ENCODE data around the gene USP21.
A peak's percentile ranks its signal among the peaks of the same experiment; 100 is the strongest.

USP21 gene

GRCh38 chr1:161140755-161141400 is 18.4 kb upstream of the USP21 start:
- TF ChIP-seq CTCF (IDR thresholded peaks at IDR 0.05; ENCODE audit: low read depth, low read length) = no peak
- Histone ChIP-seq H3K4me3 (ENCODE audit: low read depth, low read length) (no peak overlapping the region), H3K27me3 (no peaks in the 10 kb centered on the region), H3K4me1 (no peaks in the 10 kb centered on the region), H3K36me3 (no peaks in the 10 kb centered on the region), H3K9me3 (no peaks in the 10 kb centered on the region)
- DNase-seq = no peak

GRCh38 chr1:161145832-161146231 is 13.5 kb upstream of the USP21 start:
- no peak for TF ChIP-seq CTCF (IDR thresholded peaks at IDR 0.05; ENCODE audit: low read depth, low read length)
- no peak for DNase-seq
- no peaks in the 10 kb centered on the region for H3K27me3 ChIP-seq

GRCh38 chr1:161153176-161153575 is 6.1 kb upstream of the USP21 start:
- H3K4me3 ChIP-seq (ENCODE audit: low read depth, low read length) = peak overlapping the region; percentile 82
- H3K4me1 ChIP-seq = no peaks in the 10 kb centered on the region
- DNase-seq = no peak
- H3K36me3 ChIP-seq = no peaks in the 10 kb centered on the region
- no peak for TF ChIP-seq CTCF (IDR thresholded peaks at IDR 0.05; ENCODE audit: low read depth, low read length)
- H3K9me3 ChIP-seq = no peaks in the 10 kb centered on the region
- H3K27me3 ChIP-seq = no peaks in the 10 kb centered on the region

More at GRCh38 chr1:161145832-161146231, 13.5 kb upstream of the USP21 start:
- Histone ChIP-seq H3K9me3 (no peaks in the 10 kb centered on the region), H3K36me3 (no peaks in the 10 kb centered on the region), H3K4me3 (ENCODE audit: low read depth, low read length) (no peak overlapping the region), H3K4me1 (no peaks in the 10 kb centered on the region)

GRCh38 chr1:161153682-161154337 is 5.5 kb upstream of the USP21 start, which contains the start of gene UFC1:
UFC1 (plus strand) TSS chr1:161153978; CDS start chr1:161153998, 20 bp downstream.
- no peak for TF ChIP-seq CTCF (IDR thresholded peaks at IDR 0.05; ENCODE audit: low read depth, low read length)
- no peaks in the 10 kb centered on the region for H3K9me3 ChIP-seq

GRCh38 chr1:161157867-161158266 is 1.4 kb upstream of the USP21 start:
- H3K36me3 ChIP-seq = no peaks in the 10 kb centered on the region; the same call in 1 of the 2 replicates
- H3K4me1 ChIP-seq = no peaks in the 10 kb centered on the region; the same call in 1 of the 2 replicates
- no peak for TF ChIP-seq CTCF (IDR thresholded peaks at IDR 0.05; ENCODE audit: low read depth, low read length)
- H3K9me3 ChIP-seq = no peaks in the 10 kb centered on the region
- no peak overlapping the region for H3K4me3 ChIP-seq (ENCODE audit: low read depth, low read length)
- DNase-seq = no peak
- H3K27me3 ChIP-seq = no peaks in the 10 kb centered on the region

More at GRCh38 chr1:161153682-161154337, 5.5 kb upstream of the USP21 start, which contains the start of gene UFC1:
- Histone ChIP-seq H3K36me3 (no peaks in the 10 kb centered on the region), H3K4me3 (ENCODE audit: low read depth, low read length) (peak within 1 kb of the TSS; percentile 82), H3K27me3 (no peaks in the 10 kb centered on the region), H3K4me1 (no peaks in the 10 kb centered on the region; the same call in 1 of the 2 replicates)
- DNase-seq = peak; percentile 78

Measured in BE2C (cell line).